Liver (tissue), 9 donors: ENCODE data around the gene DCAF4. TPM values are rescaled to one million over a fixed set of nuclear protein-coding genes. Genes with fewer than 3 reads are reported as not detected.

Experiments used
- DNase-seq: peaks from one replicate; pipeline ENCODE4 v3.0.0-alpha.2; 2017; ENCODE audit warnings: low spot score
- H3K27ac ChIP-seq, 2 donors: one replicate each; pipeline ENCODE4 v1.7.0; 2013; ENCODE audit warnings: inconsistent platforms in 2 of 2, low read length in 2 of 2, control low read depth in 1 of 2, low read depth in 1 of 2, mild to moderate bottlenecking in 1 of 2
- H3K27me3 ChIP-seq, 4 donors: one replicate each; pipeline versions ENCODE4 v1.6.1 to v1.7.0; 2013; ENCODE audit warnings: low read length in 3 of 4, inconsistent platforms in 1 of 4, mild to moderate bottlenecking in 1 of 4, moderate library complexity in 1 of 4; ENCODE audit not compliant: control insufficient read depth in 4 of 4, insufficient read depth in 4 of 4
- H3K36me3 ChIP-seq, 4 donors: one replicate each; pipeline versions ENCODE4 v1.6.1 to v1.7.0; 2013; ENCODE audit warnings: low read length in 3 of 4, mild to moderate bottlenecking in 3 of 4, low read depth in 1 of 4, moderate library complexity in 1 of 4; ENCODE audit not compliant: control insufficient read depth in 4 of 4, insufficient read depth in 3 of 4
- H3K4me1 ChIP-seq, 4 donors: one replicate each; pipeline versions ENCODE4 v1.6.1 to v1.7.0; 2013; ENCODE audit warnings: low read length in 3 of 4, mild to moderate bottlenecking in 3 of 4, moderate library complexity in 1 of 4; ENCODE audit not compliant: control insufficient read depth in 4 of 4, insufficient read depth in 4 of 4
- H3K4me3 ChIP-seq, 3 donors: one replicate each; pipeline versions ENCODE4 v1.6.1 to v1.7.0; 2013; ENCODE audit warnings: low read length in 3 of 3, control low read depth in 1 of 3, low read depth in 1 of 3, mild to moderate bottlenecking in 1 of 3
- H3K9ac ChIP-seq, 2 donors: one replicate each; pipeline ENCODE4 v1.7.0; 2013; ENCODE audit warnings: low read length in 2 of 2, mild to moderate bottlenecking in 2 of 2, moderate library complexity in 2 of 2, control low read depth in 1 of 2, low read depth in 1 of 2
- H3K9me3 ChIP-seq, 4 donors: one replicate each; pipeline versions ENCODE4 v1.6.1 to v1.7.0; 2013; ENCODE audit warnings: low read length in 3 of 4; ENCODE audit not compliant: control insufficient read depth in 4 of 4
- EGR1 ChIP-seq, 2 donors: IDR thresholded peaks; 2 replicates each; pipeline ENCODE4 v1.6.1; 2016 to 2018; ENCODE audit warnings: antibody characterized with exemption in 2 of 2, low read depth in 2 of 2
- FOXA1 ChIP-seq: IDR thresholded peaks from 2 replicates; pipeline ENCODE4 v1.6.1; 2016; ENCODE audit warnings: antibody characterized with exemption
- FOXA2 ChIP-seq: IDR thresholded peaks from 2 replicates; pipeline ENCODE4 v1.6.1; 2016; ENCODE audit warnings: antibody characterized with exemption
- GABPA ChIP-seq, 2 donors: IDR thresholded peaks in 1 of 2; conservative IDR thresholded peaks in 1 of 2; 2 replicates each; pipeline ENCODE4 v1.6.1; 2016; ENCODE audit warnings: antibody characterized with exemption in 2 of 2, mild to moderate bottlenecking in 1 of 2, moderate library complexity in 1 of 2
- HNF4A ChIP-seq, 2 donors: conservative IDR thresholded peaks; 2 replicates each; pipeline ENCODE4 v1.6.1; 2016; ENCODE audit warnings: antibody characterized with exemption in 2 of 2, mild to moderate bottlenecking in 2 of 2
- HNF4G ChIP-seq: IDR thresholded peaks from 2 replicates; pipeline ENCODE4 v1.6.1; 2016; ENCODE audit warnings: antibody characterized with exemption
- JUND ChIP-seq, 2 donors: IDR thresholded peaks; 2 replicates each; pipeline ENCODE4 v1.6.1; 2016; ENCODE audit warnings: antibody characterized with exemption in 2 of 2
- NR2F2 ChIP-seq: IDR thresholded peaks from 2 replicates; pipeline ENCODE4 v1.6.1; 2016; ENCODE audit warnings: antibody characterized with exemption
- RAD21 ChIP-seq, 2 donors: IDR thresholded peaks; 2 replicates each; pipeline ENCODE4 v1.6.1; 2016; ENCODE audit warnings: antibody characterized with exemption in 2 of 2, mild to moderate bottlenecking in 2 of 2
- RXRA ChIP-seq, 2 donors: IDR thresholded peaks; 2 replicates each; pipeline ENCODE4 v1.6.1; 2017 to 2018; ENCODE audit warnings: antibody characterized with exemption in 2 of 2, mild to moderate bottlenecking in 1 of 2
- SP1 ChIP-seq: IDR thresholded peaks from 2 replicates; pipeline ENCODE4 v1.6.1; 2018; ENCODE audit warnings: antibody characterized with exemption, mild to moderate bottlenecking
- TAF1 ChIP-seq: conservative IDR thresholded peaks from 2 replicates; pipeline ENCODE4 v1.6.1; 2016; ENCODE audit warnings: antibody characterized with exemption, mild to moderate bottlenecking
- YY1 ChIP-seq: IDR thresholded peaks from 2 replicates; pipeline ENCODE4 v1.6.1; 2016; ENCODE audit warnings: antibody characterized with exemption, mild to moderate bottlenecking
- WGBS: extraction: QIAGEN DNeasy Blood & Tissue Kit; methylation state at CpG from one replicate; pipeline ENCODE4 v1.1.7; 2013; 5-methylcytosine and 5-hydroxymethylcytosine counted together
- polyA plus RNA-seq, 2 donors: library from polyadenylated mRNA; stranded (reverse) in 1 of 2; unstranded in 1 of 2; fragments of 200-250 nt in 1 of 2; fragments of >200 nt in 1 of 2; fragmentation: Nextera tagmentation in 1 of 2; extraction: Ambion mirVana in 1 of 2; gene quantifications; one replicate each; pipeline versions ENCODE4 v1.2.1 to v1.2.3, GENCODE V29; 2013 to 2015
- total RNA-seq, 2 donors: library from RNA; depleted of rRNA; stranded (reverse); fragments of >200 nt; gene quantifications; one replicate each; pipeline ENCODE4 v1.2.3, GENCODE V29; 2014
- TF ChIP-seq, protein P1 (sequence below): IDR thresholded peaks from 2 replicates; pipeline ENCODE4 v1.6.1; 2016; ENCODE audit warnings: antibody characterized with exemption
- TF ChIP-seq, protein P2 (sequence below): IDR thresholded peaks from 2 replicates; pipeline ENCODE4 v1.6.1; 2016; ENCODE audit warnings: antibody characterized with exemption, mild to moderate bottlenecking
- TF ChIP-seq, protein P3 (sequence below): IDR thresholded peaks from 2 replicates; pipeline ENCODE4 v1.6.1; 2016; ENCODE audit warnings: antibody characterized with exemption
- TF ChIP-seq, protein P4 (sequence below): IDR thresholded peaks from 2 replicates; pipeline ENCODE4 v1.6.1; 2016; ENCODE audit warnings: antibody characterized with exemption
- TF ChIP-seq, protein P5 (sequence below): fragments of 150-350 bp; IDR thresholded peaks from 2 replicates; pipeline ENCODE4 v1.5.1; 2017; ENCODE audit warnings: improper control_type of control experiment, low read depth, low read length; ENCODE audit not compliant: missing input control
- donor health status: healthy.
- donor health status: healthy.
- donor health status: healthy.
- donor health status: healthy.
- donor health status: healthy.

Gene DCAF4
- total and polyA plus RNA-seq, 4 donors: 3.5 to 11.0 (median 6.1) TPM

DNA sequence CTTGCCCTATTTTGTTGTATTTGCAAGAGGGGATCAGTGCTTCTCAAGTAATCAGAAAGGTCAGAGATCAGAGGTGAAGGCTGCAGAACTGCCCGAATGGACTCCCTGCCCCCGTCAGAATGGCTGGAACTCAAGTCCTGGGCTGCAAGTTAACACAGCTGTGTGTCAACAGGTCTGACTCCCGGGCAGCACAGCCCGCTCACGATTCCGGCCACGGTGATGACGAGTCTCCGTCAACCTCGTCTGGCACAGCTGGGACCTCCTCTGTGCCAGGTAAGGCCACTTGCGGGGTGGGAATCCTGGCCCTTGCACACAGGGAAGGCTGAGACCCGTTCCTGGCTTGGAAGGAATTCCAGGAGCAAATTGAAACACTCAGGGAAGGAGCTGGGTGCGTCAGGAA, 13.4 kb downstream of the DCAF4 start:
- no peak overlapping the region for H3K9ac ChIP-seq
- no peak for DNase-seq
- TF ChIP-seq TAF1 (no peak), RAD21 (IDR thresholded peaks at IDR 0.05) (no peak), RXRA (IDR thresholded peaks at IDR 0.05) (no peak), HNF4G (no peak), HNF4A (conservative IDR thresholded peaks at IDR 0.05) (no peak), SP1 (no peak), EGR1 (IDR thresholded peaks at IDR 0.05; ENCODE audit: low read depth in 2 of 2) (no peak), YY1 (no peak), GABPA (IDR thresholded peaks at IDR 0.05 in 1 of 2, conservative IDR thresholded peaks at IDR 0.05 in 1 of 2) (no peak), FOXA1 (no peak), NR2F2 (no peak), FOXA2 (no peak)
- TF ChIP-seq, protein P1, sequence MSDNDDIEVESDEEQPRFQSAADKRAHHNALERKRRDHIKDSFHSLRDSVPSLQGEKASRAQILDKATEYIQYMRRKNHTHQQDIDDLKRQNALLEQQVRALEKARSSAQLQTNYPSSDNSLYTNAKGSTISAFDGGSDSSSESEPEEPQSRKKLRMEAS: no peak
- TF ChIP-seq, protein P2, sequence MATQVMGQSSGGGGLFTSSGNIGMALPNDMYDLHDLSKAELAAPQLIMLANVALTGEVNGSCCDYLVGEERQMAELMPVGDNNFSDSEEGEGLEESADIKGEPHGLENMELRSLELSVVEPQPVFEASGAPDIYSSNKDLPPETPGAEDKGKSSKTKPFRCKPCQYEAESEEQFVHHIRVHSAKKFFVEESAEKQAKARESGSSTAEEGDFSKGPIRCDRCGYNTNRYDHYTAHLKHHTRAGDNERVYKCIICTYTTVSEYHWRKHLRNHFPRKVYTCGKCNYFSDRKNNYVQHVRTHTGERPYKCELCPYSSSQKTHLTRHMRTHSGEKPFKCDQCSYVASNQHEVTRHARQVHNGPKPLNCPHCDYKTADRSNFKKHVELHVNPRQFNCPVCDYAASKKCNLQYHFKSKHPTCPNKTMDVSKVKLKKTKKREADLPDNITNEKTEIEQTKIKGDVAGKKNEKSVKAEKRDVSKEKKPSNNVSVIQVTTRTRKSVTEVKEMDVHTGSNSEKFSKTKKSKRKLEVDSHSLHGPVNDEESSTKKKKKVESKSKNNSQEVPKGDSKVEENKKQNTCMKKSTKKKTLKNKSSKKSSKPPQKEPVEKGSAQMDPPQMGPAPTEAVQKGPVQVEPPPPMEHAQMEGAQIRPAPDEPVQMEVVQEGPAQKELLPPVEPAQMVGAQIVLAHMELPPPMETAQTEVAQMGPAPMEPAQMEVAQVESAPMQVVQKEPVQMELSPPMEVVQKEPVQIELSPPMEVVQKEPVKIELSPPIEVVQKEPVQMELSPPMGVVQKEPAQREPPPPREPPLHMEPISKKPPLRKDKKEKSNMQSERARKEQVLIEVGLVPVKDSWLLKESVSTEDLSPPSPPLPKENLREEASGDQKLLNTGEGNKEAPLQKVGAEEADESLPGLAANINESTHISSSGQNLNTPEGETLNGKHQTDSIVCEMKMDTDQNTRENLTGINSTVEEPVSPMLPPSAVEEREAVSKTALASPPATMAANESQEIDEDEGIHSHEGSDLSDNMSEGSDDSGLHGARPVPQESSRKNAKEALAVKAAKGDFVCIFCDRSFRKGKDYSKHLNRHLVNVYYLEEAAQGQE: no peak
- WGBS: 82% methylated on average over 13 of the region's 13 CpGs
- no peaks in the 10 kb centered on the region for H3K9me3 ChIP-seq
- no peaks in the 10 kb centered on the region for H3K4me1 ChIP-seq
- no peak overlapping the region for H3K27ac ChIP-seq
- H3K4me3 ChIP-seq: no peak overlapping the region
- peaks cover 4 to 43% (median 27%) of the 10 kb centered on the region in 4 donors for H3K36me3 ChIP-seq
- no peaks in the 10 kb centered on the region for H3K27me3 ChIP-seq

DNA sequence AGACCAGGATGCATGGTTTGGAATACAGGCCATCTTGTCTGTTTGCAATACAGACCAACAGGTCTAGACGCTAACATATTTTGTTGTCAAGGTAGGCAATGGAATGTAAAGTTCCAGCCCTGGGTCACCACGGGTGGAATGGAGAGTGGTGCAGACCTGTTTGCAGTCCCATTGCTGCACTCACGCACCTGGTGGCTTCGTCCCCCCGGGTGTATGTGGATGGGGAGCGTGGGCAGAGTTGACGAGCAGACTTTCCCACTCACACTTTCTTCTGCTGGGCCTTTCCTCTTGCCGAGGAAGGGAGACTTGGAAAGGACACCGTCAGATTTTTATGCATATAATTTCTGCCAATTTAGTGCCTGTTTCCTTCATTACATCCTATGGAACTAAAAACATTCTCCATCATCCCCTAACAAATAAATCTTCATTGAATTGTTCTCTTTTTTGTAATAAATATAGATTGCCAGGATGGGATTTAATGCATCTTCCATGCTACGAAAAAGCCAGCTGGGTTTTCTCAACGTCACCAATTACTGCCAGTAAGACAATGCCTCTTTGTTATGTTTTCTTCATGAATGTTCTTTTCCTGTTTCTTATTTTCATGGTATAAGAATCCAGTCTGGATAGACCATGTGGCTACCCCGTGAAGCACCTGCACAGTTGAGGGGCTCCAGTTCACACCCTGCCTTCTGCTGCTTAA, 15.2 kb downstream of the DCAF4 start:
- no peak for TF ChIP-seq RAD21 (IDR thresholded peaks at IDR 0.05)
- no peak for TF ChIP-seq JUND (IDR thresholded peaks at IDR 0.05)
- TF ChIP-seq, protein P1: no peak
- TF ChIP-seq, protein P2: no peak
- TF ChIP-seq GABPA (IDR thresholded peaks at IDR 0.05 in 1 of 2, conservative IDR thresholded peaks at IDR 0.05 in 1 of 2): no peak
- no peak for TF ChIP-seq HNF4A (conservative IDR thresholded peaks at IDR 0.05)
- TF ChIP-seq YY1: no peak
- TF ChIP-seq RXRA (IDR thresholded peaks at IDR 0.05): no peak
- no peak for TF ChIP-seq FOXA1
- TF ChIP-seq, protein P3, sequence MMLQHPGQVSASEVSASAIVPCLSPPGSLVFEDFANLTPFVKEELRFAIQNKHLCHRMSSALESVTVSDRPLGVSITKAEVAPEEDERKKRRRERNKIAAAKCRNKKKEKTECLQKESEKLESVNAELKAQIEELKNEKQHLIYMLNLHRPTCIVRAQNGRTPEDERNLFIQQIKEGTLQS: no peak
- TF ChIP-seq HNF4G: no peak
- TF ChIP-seq NR2F2: no peak
- TF ChIP-seq SP1: no peak
- TF ChIP-seq, protein P4, sequence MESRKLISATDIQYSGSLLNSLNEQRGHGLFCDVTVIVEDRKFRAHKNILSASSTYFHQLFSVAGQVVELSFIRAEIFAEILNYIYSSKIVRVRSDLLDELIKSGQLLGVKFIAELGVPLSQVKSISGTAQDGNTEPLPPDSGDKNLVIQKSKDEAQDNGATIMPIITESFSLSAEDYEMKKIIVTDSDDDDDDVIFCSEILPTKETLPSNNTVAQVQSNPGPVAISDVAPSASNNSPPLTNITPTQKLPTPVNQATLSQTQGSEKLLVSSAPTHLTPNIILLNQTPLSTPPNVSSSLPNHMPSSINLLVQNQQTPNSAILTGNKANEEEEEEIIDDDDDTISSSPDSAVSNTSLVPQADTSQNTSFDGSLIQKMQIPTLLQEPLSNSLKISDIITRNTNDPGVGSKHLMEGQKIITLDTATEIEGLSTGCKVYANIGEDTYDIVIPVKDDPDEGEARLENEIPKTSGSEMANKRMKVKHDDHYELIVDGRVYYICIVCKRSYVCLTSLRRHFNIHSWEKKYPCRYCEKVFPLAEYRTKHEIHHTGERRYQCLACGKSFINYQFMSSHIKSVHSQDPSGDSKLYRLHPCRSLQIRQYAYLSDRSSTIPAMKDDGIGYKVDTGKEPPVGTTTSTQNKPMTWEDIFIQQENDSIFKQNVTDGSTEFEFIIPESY: no peak
- TF ChIP-seq, protein P5, sequence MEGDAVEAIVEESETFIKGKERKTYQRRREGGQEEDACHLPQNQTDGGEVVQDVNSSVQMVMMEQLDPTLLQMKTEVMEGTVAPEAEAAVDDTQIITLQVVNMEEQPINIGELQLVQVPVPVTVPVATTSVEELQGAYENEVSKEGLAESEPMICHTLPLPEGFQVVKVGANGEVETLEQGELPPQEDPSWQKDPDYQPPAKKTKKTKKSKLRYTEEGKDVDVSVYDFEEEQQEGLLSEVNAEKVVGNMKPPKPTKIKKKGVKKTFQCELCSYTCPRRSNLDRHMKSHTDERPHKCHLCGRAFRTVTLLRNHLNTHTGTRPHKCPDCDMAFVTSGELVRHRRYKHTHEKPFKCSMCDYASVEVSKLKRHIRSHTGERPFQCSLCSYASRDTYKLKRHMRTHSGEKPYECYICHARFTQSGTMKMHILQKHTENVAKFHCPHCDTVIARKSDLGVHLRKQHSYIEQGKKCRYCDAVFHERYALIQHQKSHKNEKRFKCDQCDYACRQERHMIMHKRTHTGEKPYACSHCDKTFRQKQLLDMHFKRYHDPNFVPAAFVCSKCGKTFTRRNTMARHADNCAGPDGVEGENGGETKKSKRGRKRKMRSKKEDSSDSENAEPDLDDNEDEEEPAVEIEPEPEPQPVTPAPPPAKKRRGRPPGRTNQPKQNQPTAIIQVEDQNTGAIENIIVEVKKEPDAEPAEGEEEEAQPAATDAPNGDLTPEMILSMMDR: no peak
- TF ChIP-seq FOXA2: no peak
- Histone ChIP-seq H3K27ac (no peak overlapping the region), H3K4me1 (no peaks in the 10 kb centered on the region), H3K9ac (no peak overlapping the region), H3K9me3 (no peaks in the 10 kb centered on the region), H3K36me3 (peaks cover 4 to 48% (median 31%) of the 10 kb centered on the region in 4 donors), H3K4me3 (no peak overlapping the region), H3K27me3 (no peaks in the 10 kb centered on the region)
- WGBS: 94% methylated on average over 12 of the region's 12 CpGs
- no peak for DNase-seq
